Testis (tissue), 3 donors: ENCODE results near the gene THRB. TPM values are rescaled to one million over a fixed set of nuclear protein-coding genes. Genes with fewer than 3 reads are reported as not detected.

ENCODE experiments used
- DNase-seq: peaks from one replicate; pipeline ENCODE4 v3.0.0-alpha.2; 2019
- H3K27ac ChIP-seq, 2 donors: fragments of 200-600 bp; sonication (generic); one replicate each; pipeline ENCODE4 v1.5.1; 2019
- H3K27me3 ChIP-seq: fragments of 200-600 bp; sonication (generic); one replicate; pipeline ENCODE4 v1.5.1; 2019
- H3K36me3 ChIP-seq: fragments of 200-600 bp; sonication (generic); one replicate; pipeline ENCODE4 v1.5.1; 2017; ENCODE audit warnings: low read depth; ENCODE audit errors: missing control alignments
- H3K4me1 ChIP-seq: fragments of 200-600 bp; sonication (generic); one replicate; pipeline ENCODE4 v1.5.1; 2019
- H3K4me3 ChIP-seq, 2 donors: fragments of 200-600 bp; sonication (generic); one replicate each; pipeline ENCODE4 v1.5.1; 2017 to 2019
- H3K9me3 ChIP-seq: fragments of 200-600 bp; sonication (generic); one replicate; pipeline ENCODE4 v1.5.1; 2017
- CTCF ChIP-seq, 3 experiments: fragments of 450-650 bp in 2 of 3; fragments of 200-600 bp in 1 of 3; sonication (generic) in 1 of 3; IDR thresholded peaks; one replicate each; pipeline ENCODE4 v1.5.1; 2016 to 2019; ENCODE audit warnings: antibody characterized with exemption in 3 of 3, mild to moderate bottlenecking in 2 of 3, moderate library complexity in 1 of 3
- POLR2A ChIP-seq: fragments of 450-650 bp; IDR thresholded peaks from one replicate; pipeline ENCODE4 v1.6.1; 2017; ENCODE audit warnings: antibody characterized with exemption, mild to moderate bottlenecking, moderate library complexity
- WGBS, 2 donors: methylation state at CpG; one replicate each; pipeline ENCODE4 v1.1.5; 2018; 5-methylcytosine and 5-hydroxymethylcytosine counted together
- intact Hi-C: fragments of 100-400 bp; cut with DNase I; formaldehyde crosslinking; loops from one replicate; pipeline ENCODE4 v1.15.1; 2023; ENCODE audit warnings: low total_unique reads
- polyA plus RNA-seq: library from polyadenylated mRNA; stranded (reverse); fragments of 350-450 nt; fragmentation: Illumina TruSeq; extraction: RNeasy Lipid Tissue Mini Kit (QIAGEN cat#74804); gene quantifications from one replicate; pipeline ENCODE4 v1.2.3, GENCODE V29; 2014; ENCODE audit warnings: low read depth, low replicate concordance; ENCODE audit not compliant: insufficient read depth
- total RNA-seq, 2 donors: library from RNA; depleted of rRNA; stranded (reverse); fragments of >200 nt; gene quantifications; one replicate each; pipeline ENCODE4 v1.2.3, GENCODE V29; 2016

THRB gene
- total and polyA plus RNA-seq, 3 donors from 2014 or later: 1.3 to 2.0 (median 1.4) TPM

DNA sequence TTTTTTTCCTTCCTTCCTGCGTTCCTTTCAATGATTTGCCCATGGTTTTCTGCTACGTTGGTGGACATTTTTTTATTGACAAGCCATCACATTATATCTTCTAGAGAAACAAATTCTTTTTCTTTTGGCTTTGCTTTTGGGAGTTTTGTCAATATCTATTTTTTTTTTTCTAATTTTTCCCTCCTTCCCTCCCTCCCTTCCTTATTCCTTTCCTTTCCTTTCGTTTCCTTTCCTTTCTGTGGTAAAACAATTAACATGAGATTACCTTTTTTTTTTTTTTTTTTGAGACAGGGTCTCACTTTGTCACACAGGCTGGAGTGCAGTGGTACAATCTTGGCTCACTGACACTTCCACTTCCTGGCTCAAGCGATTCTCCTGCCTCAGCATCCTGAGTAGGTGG lies 153.7 kb downstream of the THRB start:
- Histone ChIP-seq H3K27me3 (no peaks in the 10 kb centered on the region), H3K36me3 (no peaks in the 10 kb centered on the region), H3K9me3 (no peaks in the 10 kb centered on the region), H3K4me3 (no peak overlapping the region), H3K4me1 (no peaks in the 10 kb centered on the region), H3K27ac (no peak overlapping the region)
- DNase-seq: no peak
- intact Hi-C loops: no loop called here
- 82 to 85% methylated on average over 4 of the region's 4 CpGs for WGBS, 2 donors
- TF ChIP-seq CTCF (IDR thresholded peaks at IDR 0.05) (no peak), POLR2A (no peak)

GRCh38 chr3:24340161-24340560 lies 154.5 kb downstream of the THRB start:
- no peak for TF ChIP-seq CTCF (IDR thresholded peaks at IDR 0.05)
- TF ChIP-seq POLR2A: no peak
- no peaks in the 10 kb centered on the region for H3K4me1 ChIP-seq
- intact Hi-C loops: no loop called here

DNA sequence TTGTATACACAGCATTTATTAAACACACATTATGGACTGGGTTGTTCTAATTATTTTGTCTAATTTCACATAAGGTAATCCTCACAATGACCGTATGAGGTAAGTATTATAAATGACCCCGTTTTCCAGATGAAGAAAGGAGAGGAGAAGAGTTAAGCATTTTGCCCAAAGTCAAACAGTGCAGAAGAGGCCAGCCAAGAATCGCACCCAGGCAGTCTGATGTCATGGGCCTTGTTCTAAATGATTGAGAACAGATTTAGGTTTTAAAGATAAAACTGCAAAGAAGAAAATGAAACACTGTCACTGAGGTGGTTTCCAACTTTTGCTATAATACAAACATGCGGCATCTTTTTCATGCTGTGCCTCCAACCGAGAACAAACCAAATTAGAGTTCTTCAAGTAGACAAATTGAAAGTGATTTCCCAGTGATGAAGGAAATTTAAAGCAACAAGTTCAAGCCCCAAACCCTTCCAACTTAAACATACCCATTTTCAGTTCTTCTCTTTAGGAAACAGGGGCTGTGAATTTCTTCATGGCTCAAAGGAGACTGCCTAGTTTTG lies 155.3 kb downstream of the THRB start:
- Histone ChIP-seq H3K36me3 (no peaks in the 10 kb centered on the region), H3K27me3 (no peaks in the 10 kb centered on the region), H3K4me3 (no peak overlapping the region), H3K9me3 (no peaks in the 10 kb centered on the region), H3K4me1 (no peaks in the 10 kb centered on the region), H3K27ac (no peak overlapping the region)
- intact Hi-C loops: no loop called here
- TF ChIP-seq POLR2A (no peak), CTCF (IDR thresholded peaks at IDR 0.05) (no peak)
- no peak for DNase-seq
- 79 to 83% methylated on average over 5 of the region's 5 CpGs for WGBS, 2 donors

More at GRCh38 chr3:24340161-24340560, 154.5 kb downstream of the THRB start:
- WGBS, 2 donors: 85 to 86% methylated on average over 1 of the region's 1 CpG
- Histone ChIP-seq H3K27ac (no peak overlapping the region), H3K4me3 (no peak overlapping the region), H3K27me3 (no peaks in the 10 kb centered on the region), H3K9me3 (no peaks in the 10 kb centered on the region), H3K36me3 (no peaks in the 10 kb centered on the region)
- DNase-seq: no peak

DNA sequence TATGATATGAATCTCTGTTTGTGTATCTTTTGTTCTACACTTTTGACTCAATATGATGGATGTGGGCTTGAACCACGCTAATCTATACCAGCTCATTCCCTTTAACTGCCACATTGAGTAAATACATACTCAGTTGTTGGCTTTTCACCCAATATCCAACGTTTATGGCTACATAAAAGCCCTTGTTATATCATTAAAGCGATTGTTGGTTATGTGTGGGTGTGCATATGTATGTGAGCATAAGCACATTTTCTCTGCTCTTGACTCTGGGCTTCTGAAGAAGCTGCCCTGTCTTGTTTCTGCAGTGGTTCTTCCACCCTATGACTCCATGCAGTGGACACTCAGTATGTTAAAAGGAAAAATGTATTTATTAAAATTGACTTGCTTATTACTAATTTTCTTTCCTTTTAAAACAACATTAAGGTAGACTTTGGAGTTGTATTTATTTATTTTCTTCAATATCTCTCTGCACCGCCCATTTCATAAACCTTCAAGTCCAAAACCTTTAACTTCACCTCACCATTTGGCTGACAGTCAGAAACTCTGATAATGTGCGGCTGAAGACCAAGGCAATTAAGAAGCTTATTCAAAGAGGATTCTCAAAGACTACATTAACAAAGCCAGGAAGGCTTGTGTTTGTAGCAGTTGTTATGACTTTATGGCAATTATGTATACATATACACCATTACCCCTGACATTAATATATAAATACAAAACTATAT lies 156.1 kb downstream of the THRB start:
- Histone ChIP-seq H3K4me3 (no peak overlapping the region), H3K4me1 (no peaks in the 10 kb centered on the region), H3K27me3 (no peaks in the 10 kb centered on the region), H3K9me3 (no peaks in the 10 kb centered on the region), H3K27ac (no peak overlapping the region), H3K36me3 (no peaks in the 10 kb centered on the region)
- TF ChIP-seq POLR2A (no peak), CTCF (IDR thresholded peaks at IDR 0.05) (no peak)
- intact Hi-C loops: no loop called here
- no peak for DNase-seq
- 79 to 83% methylated on average over 5 of the region's 5 CpGs for WGBS, 2 donors

- no peak for DNase-seq
These were observed 158.5 kb downstream of the THRB start for GRCh38 chr3:24336101-24336500.

More at GRCh38 chr3:24336101-24336500, 158.5 kb downstream of the THRB start:
- Histone ChIP-seq H3K27me3 (no peaks in the 10 kb centered on the region), H3K27ac (no peak overlapping the region), H3K4me1 (no peaks in the 10 kb centered on the region), H3K4me3 (no peak overlapping the region), H3K9me3 (no peaks in the 10 kb centered on the region), H3K36me3 (no peaks in the 10 kb centered on the region)
- intact Hi-C loops: no loop called here
- 55 to 71% methylated on average over 3 of the region's 3 CpGs for WGBS, 2 donors
- TF ChIP-seq CTCF (IDR thresholded peaks at IDR 0.05): no peak
- TF ChIP-seq POLR2A: no peak
